ENCODE data around the gene GPR17.

Gene GPR17

DNA sequence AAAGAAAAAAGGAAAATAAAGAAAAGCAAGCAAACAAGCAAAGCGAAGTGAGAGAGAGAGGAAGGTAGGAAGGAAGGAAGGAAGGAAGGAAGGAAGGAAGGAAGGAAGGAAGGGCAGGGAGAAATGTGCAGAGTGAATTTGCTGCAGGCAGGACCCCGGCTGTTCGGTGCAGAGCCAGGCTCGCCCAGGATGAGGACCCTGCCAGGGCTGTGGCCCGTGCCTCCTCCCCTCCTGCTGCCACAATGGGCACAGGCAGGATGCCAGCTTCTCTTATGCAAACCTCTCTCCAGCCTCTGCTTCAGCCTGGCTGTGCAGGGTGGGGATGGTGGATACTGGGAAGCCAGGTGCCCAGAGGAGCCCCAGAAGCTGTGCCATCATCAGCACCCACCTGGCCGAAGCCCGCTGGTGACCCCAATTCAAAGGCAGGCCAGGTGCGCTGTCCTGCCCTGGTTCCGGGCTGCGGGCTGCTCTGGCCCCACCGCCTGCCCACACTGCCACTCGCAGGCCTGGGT lies 3.2 kb downstream of the GPR17 start:
- no peak for TF ChIP-seq CTCF (IDR thresholded peaks at IDR 0.05; ENCODE audit: low read depth, low read length, missing control alignments)
- H3K4me3 ChIP-seq (replicated peaks; ENCODE audit: low read depth, low read length): no peak overlapping the region
- DNase-seq (ENCODE audit: extremely low read depth, low read depth): no peak

DNA sequence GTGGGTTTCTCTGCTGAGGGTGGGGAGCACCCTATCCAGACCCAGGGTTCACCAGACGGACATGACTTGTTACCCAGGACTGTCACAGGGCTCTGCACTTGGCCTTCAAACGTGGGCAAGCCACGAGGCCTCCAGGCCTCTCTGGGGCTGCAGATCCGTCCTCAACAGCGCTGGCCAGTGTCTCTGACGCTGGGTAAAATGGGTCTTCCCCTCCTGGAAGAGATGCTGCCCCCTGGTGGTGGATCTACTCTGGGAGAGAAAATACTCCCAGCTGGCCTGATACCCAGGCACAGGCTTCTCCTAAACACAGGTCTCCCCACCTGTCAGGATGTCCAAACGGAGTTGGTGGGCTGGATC lies 3.7 kb downstream of the GPR17 start:
- no peak overlapping the region for H3K4me3 ChIP-seq (replicated peaks; ENCODE audit: low read depth, low read length)

GRCh38 chr2:127650041-127650784 lies 4.3 kb downstream of the GPR17 start:
- no peak for DNase-seq (ENCODE audit: extremely low read depth, low read depth)
- TF ChIP-seq CTCF (IDR thresholded peaks at IDR 0.05; ENCODE audit: low read depth, low read length, missing control alignments): no peak
- H3K4me3 ChIP-seq (replicated peaks; ENCODE audit: low read depth, low read length): no peak overlapping the region

More for the DNA sequence above, 3.7 kb downstream of the GPR17 start:
- peak; percentile 57 for DNase-seq (ENCODE audit: extremely low read depth, low read depth)
- peak; percentile 85 for TF ChIP-seq CTCF (IDR thresholded peaks at IDR 0.05; ENCODE audit: low read depth, low read length, missing control alignments)

DNA sequence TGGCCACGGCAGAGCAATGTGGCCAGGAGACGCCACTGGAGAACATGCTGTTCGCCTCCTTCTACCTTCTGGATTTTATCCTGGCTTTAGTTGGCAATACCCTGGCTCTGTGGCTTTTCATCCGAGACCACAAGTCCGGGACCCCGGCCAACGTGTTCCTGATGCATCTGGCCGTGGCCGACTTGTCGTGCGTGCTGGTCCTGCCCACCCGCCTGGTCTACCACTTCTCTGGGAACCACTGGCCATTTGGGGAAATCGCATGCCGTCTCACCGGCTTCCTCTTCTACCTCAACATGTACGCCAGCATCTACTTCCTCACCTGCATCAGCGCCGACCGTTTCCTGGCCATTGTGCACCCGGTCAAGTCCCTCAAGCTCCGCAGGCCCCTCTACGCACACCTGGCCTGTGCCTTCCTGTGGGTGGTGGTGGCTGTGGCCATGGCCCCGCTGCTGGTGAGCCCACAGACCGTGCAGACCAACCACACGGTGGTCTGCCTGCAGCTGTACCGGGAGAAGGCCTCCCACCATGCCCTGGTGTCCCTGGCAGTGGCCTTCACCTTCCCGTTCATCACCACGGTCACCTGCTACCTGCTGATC lies 4.9 kb downstream of the GPR17 start:
- TF ChIP-seq CTCF (IDR thresholded peaks at IDR 0.05; ENCODE audit: low read depth, low read length, missing control alignments): no peak
- H3K4me3 ChIP-seq (replicated peaks; ENCODE audit: low read depth, low read length): no peak overlapping the region
- DNase-seq (ENCODE audit: extremely low read depth, low read depth): no peak

DNA sequence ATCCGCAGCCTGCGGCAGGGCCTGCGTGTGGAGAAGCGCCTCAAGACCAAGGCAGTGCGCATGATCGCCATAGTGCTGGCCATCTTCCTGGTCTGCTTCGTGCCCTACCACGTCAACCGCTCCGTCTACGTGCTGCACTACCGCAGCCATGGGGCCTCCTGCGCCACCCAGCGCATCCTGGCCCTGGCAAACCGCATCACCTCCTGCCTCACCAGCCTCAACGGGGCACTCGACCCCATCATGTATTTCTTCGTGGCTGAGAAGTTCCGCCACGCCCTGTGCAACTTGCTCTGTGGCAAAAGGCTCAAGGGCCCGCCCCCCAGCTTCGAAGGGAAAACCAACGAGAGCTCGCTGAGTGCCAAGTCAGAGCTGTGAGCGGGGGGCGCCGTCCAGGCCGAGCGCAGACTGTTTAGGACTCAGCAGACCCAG lies 5.4 kb downstream of the GPR17 start:
- TF ChIP-seq CTCF (IDR thresholded peaks at IDR 0.05; ENCODE audit: low read depth, low read length, missing control alignments): no peak
- H3K4me3 ChIP-seq (replicated peaks; ENCODE audit: low read depth, low read length): no peak overlapping the region
- no peak for DNase-seq (ENCODE audit: extremely low read depth, low read depth)

- DNase-seq (ENCODE audit: extremely low read depth, low read depth): no peak
- H3K4me3 ChIP-seq (replicated peaks; ENCODE audit: low read depth, low read length): no peak overlapping the region
Observed at GRCh38 chr2:127651971-127652550, 6.1 kb downstream of the GPR17 start.

More at GRCh38 chr2:127651971-127652550, 6.1 kb downstream of the GPR17 start:
- no peak for TF ChIP-seq CTCF (IDR thresholded peaks at IDR 0.05; ENCODE audit: low read depth, low read length, missing control alignments)
